Lower lobe of right lung (tissue), 2 donors: ENCODE results near the gene MED25. TPM values are rescaled to one million over a fixed set of nuclear protein-coding genes. Genes with fewer than 3 reads are reported as not detected.

Experiments
- ATAC-seq, 2 donors: fragments of 200-7000 bp; cut with Tn5 transposase; one replicate each; pipeline ENCODE4 v1.9.1; 2020 to 2022; ENCODE audit warnings: mild to moderate bottlenecking in 2 of 2, moderate library complexity in 2 of 2
- DNase-seq: peaks from one replicate; pipeline ENCODE4 v3.0.0-alpha.2; 2020
- H3K27ac ChIP-seq: fragments of 200-600 bp; one replicate; pipeline ENCODE4 v1.8.0; 2022
- H3K27me3 ChIP-seq: fragments of 200-600 bp; one replicate; pipeline ENCODE4 v1.8.0; 2022; ENCODE audit warnings: low read depth
- H3K36me3 ChIP-seq: fragments of 200-600 bp; one replicate; pipeline ENCODE4 v1.8.0; 2022; ENCODE audit warnings: mild to moderate bottlenecking
- H3K4me1 ChIP-seq: fragments of 200-600 bp; one replicate; pipeline ENCODE4 v1.8.0; 2022
- H3K4me3 ChIP-seq: fragments of 200-600 bp; one replicate; pipeline ENCODE4 v1.8.0; 2022; ENCODE audit warnings: mild to moderate bottlenecking
- H3K9me3 ChIP-seq: fragments of 200-600 bp; one replicate; pipeline ENCODE4 v1.8.0; 2022
- intact Hi-C: fragments of 100-400 bp; cut with DNase I; formaldehyde crosslinking; loops from one replicate; pipeline ENCODE4 v1.11.0; 2022
- microRNA-seq: library from miRNA; unstranded; fragments of <30 nt; microRNA quantifications from one replicate; pipeline ENCODE4 v1.2.0, GENCODE V29; 2020; ENCODE audit warnings: borderline number of aligned reads
- total RNA-seq: library from RNA; stranded (reverse); fragmentation: NEBNext Ultra II Directional; extraction: Animal tissue kit (Norgen Biotek cat#: 25700); gene quantifications from one replicate; pipeline ENCODE4 v1.2.1, GENCODE V29; 2021
- TF ChIP-seq, protein P1 (sequence below): fragments of 200-600 bp; IDR thresholded peaks from one replicate; pipeline ENCODE4 v1.8.0; 2022; ENCODE audit warnings: antibody characterized with exemption, mild to moderate bottlenecking
- donor health status: DM: no; HTN: yes; CAD: no; lungs with severe emphysema.

MED25 gene
- total RNA-seq, 1 donor from 2014 or later = 65.8 TPM

GRCh38 chr19:49883094-49883493 lies 65.0 kb downstream of the MED25 start:
- Histone ChIP-seq H3K4me1 (peaks cover 14% of the 10 kb centered on the region), H3K27ac (no peak overlapping the region), H3K36me3 (peaks cover 83% of the 10 kb centered on the region), H3K27me3 (no peaks in the 10 kb centered on the region), H3K9me3 (no peaks in the 10 kb centered on the region), H3K4me3 (no peak overlapping the region)
- intact Hi-C loops = no loop called here
- ATAC-seq (no peak), DNase-seq (no peak)
- TF ChIP-seq, protein P1, sequence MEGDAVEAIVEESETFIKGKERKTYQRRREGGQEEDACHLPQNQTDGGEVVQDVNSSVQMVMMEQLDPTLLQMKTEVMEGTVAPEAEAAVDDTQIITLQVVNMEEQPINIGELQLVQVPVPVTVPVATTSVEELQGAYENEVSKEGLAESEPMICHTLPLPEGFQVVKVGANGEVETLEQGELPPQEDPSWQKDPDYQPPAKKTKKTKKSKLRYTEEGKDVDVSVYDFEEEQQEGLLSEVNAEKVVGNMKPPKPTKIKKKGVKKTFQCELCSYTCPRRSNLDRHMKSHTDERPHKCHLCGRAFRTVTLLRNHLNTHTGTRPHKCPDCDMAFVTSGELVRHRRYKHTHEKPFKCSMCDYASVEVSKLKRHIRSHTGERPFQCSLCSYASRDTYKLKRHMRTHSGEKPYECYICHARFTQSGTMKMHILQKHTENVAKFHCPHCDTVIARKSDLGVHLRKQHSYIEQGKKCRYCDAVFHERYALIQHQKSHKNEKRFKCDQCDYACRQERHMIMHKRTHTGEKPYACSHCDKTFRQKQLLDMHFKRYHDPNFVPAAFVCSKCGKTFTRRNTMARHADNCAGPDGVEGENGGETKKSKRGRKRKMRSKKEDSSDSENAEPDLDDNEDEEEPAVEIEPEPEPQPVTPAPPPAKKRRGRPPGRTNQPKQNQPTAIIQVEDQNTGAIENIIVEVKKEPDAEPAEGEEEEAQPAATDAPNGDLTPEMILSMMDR = no peak

DNA sequence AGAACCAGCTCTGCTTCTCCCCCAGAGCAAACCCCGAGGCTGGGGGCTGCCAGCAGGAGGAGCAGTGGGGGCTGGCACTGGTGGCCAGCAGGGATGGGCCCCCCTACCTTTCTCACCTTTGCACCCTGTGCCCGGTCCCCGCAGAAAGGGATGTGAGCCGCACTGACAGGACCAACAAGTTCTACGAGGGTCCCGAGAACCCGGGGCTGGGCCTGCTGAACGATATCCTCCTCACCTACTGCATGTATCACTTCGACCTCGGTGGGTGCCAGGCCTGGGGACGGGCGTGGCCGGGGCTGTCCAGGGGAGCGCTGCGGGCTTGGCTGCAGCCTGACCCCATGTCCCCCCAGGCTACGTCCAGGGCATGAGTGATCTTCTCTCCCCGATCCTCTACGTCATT lies 66.0 kb downstream of the MED25 start:
- no peaks in the 10 kb centered on the region for H3K27me3 ChIP-seq
- no peak overlapping the region for H3K4me3 ChIP-seq
- no peak for DNase-seq
- H3K36me3 ChIP-seq = peaks cover 79% of the 10 kb centered on the region
- no peak overlapping the region for H3K27ac ChIP-seq
- no peak for ATAC-seq
- peaks cover 3% of the 10 kb centered on the region for H3K4me1 ChIP-seq
- intact Hi-C loops = no loop called here
- H3K9me3 ChIP-seq = no peaks in the 10 kb centered on the region
- TF ChIP-seq, protein P1 = no peak

- Histone ChIP-seq H3K27ac (no peak overlapping the region), H3K4me1 (peaks cover 2% of the 10 kb centered on the region), H3K27me3 (no peaks in the 10 kb centered on the region), H3K36me3 (peaks cover 73% of the 10 kb centered on the region), H3K9me3 (no peaks in the 10 kb centered on the region), H3K4me3 (no peak overlapping the region)
- DNase-seq (no peak), ATAC-seq (no peak)
- TF ChIP-seq, protein P1 = no peak
- intact Hi-C loops = no loop called here
Measured at GRCh38 chr19:49884760-49885159, 66.7 kb downstream of the MED25 start.

Small RNAs within 50 kb of the gene (microRNA-seq; reads per million reads assigned to microRNA genes)
- not detected for gene MIR4749
- not detected for gene MIR6799
- gene MIR6800 = not detected

Other genes starting within 250 kb of the MED25 start
- 47.2 TPM for gene NOSIP, start 237.7 kb upstream of the MED25 start, total RNA-seq
- gene PRRG2, start 237.0 kb upstream of the MED25 start, total RNA-seq = 7.6 TPM
- gene PRR12, start 227.1 kb upstream of the MED25 start, total RNA-seq = 32.0 TPM
- gene RRAS, start 178.1 kb upstream of the MED25 start, total RNA-seq = 114 TPM
- 59.4 TPM for gene SCAF1, start 176.1 kb upstream of the MED25 start, total RNA-seq
- gene IRF3, start 152.4 kb upstream of the MED25 start, total RNA-seq = 99.8 TPM
- gene BCL2L12, start 152.4 kb upstream of the MED25 start, total RNA-seq = 17.0 TPM
- 88.3 TPM for gene PRMT1, start 141.0 kb upstream of the MED25 start, total RNA-seq
- gene ADM5, start 128.7 kb upstream of the MED25 start, total RNA-seq = 2.1 TPM
- 3.8 TPM for gene CPT1C, start 127.2 kb upstream of the MED25 start, total RNA-seq
- gene TSKS, start 55.0 kb upstream of the MED25 start, total RNA-seq = 1.2 TPM
- 67.6 TPM for gene AP2A1, start 51.3 kb upstream of the MED25 start, total RNA-seq
- gene FUZ, start 5.0 kb upstream of the MED25 start, total RNA-seq = 24.0 TPM
- gene PTOV1, start 32.9 kb downstream of the MED25 start, total RNA-seq = 124 TPM
- 78.0 TPM for gene PNKP, start 49.3 kb downstream of the MED25 start, total RNA-seq
- 29.7 TPM for gene AKT1S1, start 59.1 kb downstream of the MED25 start, total RNA-seq
- gene TBC1D17, start 59.4 kb downstream of the MED25 start, total RNA-seq = 53.1 TPM
- 1.6 TPM for gene IL4I1, start 78.6 kb downstream of the MED25 start, total RNA-seq
- 13.8 TPM for gene ATF5, start 110.9 kb downstream of the MED25 start, total RNA-seq
- gene NUP62, start 111.2 kb downstream of the MED25 start, total RNA-seq = 36.5 TPM
- 7.7 TPM for gene SIGLEC11, start 142.9 kb downstream of the MED25 start, total RNA-seq
- gene VRK3, start 207.1 kb downstream of the MED25 start, total RNA-seq = 47.1 TPM
- 6.8 TPM for gene ZNF473, start 207.7 kb downstream of the MED25 start, total RNA-seq